CD1c-positive myeloid dendritic cell (primary cell): ENCODE results near the gene GALNT11.

Source experiments
- DNase-seq: peaks from one replicate; pipeline ENCODE4 v3.0.0-alpha.2; 2016; ENCODE audit errors: extremely low spot score

GALNT11 gene

GRCh38 chr7:152117356-152117755, 91.9 kb downstream of the GALNT11 start:
- no peak for DNase-seq

DNA sequence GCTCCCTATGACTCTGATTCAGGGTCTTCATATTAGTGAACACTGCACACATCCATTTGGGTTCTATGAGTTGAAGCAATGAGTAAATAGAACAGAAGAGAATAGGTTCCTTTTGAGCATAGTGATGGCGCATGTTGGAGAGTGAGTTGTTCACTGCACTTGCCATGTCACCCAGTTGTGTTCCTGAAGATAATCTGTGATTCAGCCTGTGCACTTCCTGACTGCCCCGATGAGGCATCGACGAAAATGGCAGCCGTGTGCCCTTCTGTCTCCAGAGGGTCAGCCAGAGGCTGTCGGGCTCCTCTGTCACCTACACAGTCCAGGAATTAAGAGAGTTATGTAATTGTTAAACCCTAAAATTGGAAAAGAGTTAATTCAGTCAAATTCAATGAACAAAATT, 94.7 kb downstream of the GALNT11 start:
- no peak for DNase-seq

- DNase-seq: no peak
Measured at GRCh38 chr7:152120776-152121175, 95.3 kb downstream of the GALNT11 start.

GRCh38 chr7:152121432-152121831, 96.0 kb downstream of the GALNT11 start:
- DNase-seq: no peak

DNA sequence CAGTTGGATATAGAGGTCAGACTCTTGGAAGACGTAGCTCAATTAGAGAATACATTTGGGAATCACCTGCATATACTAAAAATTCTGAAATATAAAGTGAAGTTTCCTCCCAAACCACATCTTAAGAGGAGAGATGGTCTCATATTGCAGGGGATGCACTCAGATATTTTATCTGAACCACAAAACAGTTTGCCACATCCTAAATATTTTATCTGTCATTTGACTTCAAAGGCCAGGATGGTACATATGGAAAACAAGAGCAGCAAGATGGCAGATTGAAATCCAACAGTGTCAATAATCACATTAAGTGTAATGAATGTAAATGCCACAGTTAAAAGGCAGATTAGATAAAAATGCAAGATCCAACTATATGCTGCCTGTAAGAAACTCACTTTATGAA, 97.1 kb downstream of the GALNT11 start:
- no peak for DNase-seq

GRCh38 chr7:152126741-152127140, 101.3 kb downstream of the GALNT11 start:
- DNase-seq: no peak

- no peak for DNase-seq
Measured at GRCh38 chr7:152127229-152127628, 101.8 kb downstream of the GALNT11 start.

DNA sequence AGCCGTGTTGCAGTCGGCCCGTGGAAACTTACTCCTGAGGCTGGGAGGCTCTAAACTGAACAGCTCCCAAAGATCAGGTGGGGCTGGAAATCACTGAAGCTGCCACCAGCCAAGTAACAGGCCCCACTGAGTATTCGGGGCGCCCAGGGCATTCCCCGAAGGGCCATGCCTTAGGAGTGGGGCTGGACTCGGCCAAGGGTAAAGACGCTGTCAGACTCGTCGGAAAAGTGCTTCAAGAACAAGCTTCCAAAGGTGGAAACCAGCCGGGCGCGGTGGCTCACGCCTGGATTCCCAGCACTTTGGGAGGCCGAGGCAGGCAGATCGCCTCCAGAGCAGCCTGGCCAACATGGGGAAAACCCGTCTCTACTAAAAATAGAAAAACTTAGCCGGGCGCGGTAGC, 102.8 kb downstream of the GALNT11 start:
- DNase-seq: no peak

DNA sequence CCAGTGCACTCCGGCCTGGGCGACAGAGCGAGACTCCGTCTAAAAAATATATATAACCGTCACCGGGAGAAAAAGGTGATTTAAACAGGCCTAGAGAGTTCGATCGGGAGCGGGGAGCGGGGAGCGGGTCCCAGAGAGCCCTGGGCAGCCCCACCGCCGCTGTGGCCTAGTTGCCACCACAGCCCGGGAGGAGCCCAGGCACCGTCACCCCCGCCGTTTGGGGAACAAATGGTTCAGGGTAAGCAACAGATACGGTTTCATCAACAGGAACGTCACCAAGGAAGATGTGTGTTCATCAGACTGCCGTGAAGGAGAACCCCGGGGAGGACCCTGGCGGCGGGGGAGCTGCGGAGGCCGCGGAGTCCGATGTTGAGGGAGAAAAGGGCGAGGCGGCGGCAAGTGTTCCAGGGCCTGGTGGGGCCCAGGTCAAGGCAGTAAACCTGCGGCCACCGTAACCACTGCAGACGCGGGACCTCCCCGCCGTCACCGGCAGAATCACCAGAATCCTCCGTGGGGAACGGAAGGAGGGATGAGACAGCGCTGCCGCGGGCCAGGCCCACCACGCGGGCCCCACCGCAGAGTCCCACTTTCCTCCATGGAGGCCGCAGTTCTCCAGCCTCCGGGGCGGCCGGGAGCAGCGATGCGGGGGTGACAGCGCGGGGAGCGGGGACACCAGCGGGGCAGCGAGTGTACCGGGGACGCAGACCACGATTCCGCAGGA, 103.4 kb downstream of the GALNT11 start:
- no peak for DNase-seq

GRCh38 chr7:152129682-152130081, 104.2 kb downstream of the GALNT11 start:
- DNase-seq: no peak

DNA sequence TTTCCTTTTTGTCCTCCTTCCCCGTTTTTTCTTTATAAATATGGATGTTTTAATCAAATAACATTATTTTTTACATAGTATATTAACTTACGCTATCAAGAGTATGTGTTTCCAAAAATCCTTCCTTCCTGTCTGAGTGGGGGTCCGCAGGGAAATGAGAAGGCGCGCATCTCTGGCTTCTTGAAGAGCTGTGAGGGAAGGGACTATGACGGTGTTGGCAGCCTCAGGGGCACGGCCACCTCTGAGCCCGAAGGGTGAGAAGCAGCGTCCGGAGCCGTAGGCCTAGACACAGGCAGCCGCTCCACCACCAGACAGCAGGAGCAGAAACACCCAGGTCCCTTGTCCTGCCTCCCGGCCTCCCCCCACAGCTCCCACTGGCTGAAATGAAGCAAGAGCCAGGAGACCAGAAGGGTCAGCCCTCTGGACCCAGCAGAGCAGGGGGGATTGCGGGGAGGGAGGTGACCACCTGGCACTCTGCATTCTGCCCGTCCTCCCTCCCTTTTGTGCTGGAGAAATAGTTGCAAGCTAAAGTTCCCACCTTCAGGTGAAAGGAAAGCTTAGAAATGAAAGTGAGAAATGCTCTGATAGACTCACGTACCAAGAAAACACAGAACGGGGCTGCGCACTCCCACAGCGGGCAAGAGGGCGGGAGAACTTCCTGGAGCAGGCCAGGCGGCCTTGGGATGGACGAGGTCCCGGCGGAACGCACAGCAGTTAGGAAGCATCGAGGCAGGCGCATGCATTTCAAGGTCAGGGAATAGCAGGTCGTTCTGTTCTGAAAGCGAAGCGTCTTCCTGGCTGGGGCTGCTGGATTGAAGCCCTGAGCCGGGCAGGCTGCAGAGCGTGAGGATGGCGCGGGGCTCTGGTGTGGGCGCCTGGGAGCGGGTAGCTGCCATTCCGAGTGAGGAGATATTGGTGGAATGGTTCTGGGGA, 105.5 kb downstream of the GALNT11 start:
- DNase-seq: no peak

GRCh38 chr7:152131981-152132494, 106.6 kb downstream of the GALNT11 start:
- no peak for DNase-seq

DNA sequence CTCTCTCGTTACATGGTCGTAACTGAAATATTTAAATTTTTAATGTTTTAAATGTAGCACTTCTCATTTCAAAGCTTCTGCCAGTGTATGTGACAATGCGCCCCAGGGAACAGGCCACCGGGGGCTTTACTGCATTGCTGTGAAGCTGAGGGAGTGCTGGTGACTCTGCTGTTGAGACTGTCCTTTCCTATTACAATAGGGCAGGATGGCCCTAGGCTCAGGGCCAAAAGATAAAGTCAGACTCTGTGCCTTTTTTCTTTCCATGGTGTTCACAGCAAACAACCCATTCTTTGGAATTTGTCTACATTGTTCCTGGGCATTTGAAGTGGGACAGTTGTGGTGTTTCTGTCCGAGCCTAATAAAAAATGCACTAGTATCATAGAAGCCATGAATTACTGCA, 107.3 kb downstream of the GALNT11 start:
- DNase-seq: no peak

GRCh38 chr7:152133804-152134203, 108.3 kb downstream of the GALNT11 start:
- no peak for DNase-seq

GRCh38 chr7:152136686-152137085, 111.2 kb downstream of the GALNT11 start:
- DNase-seq: no peak

GRCh38 chr7:152137476-152138025, 112.1 kb downstream of the GALNT11 start:
- no peak for DNase-seq

- no peak for DNase-seq
Measured at GRCh38 chr7:152140067-152140466, 114.6 kb downstream of the GALNT11 start.

DNA sequence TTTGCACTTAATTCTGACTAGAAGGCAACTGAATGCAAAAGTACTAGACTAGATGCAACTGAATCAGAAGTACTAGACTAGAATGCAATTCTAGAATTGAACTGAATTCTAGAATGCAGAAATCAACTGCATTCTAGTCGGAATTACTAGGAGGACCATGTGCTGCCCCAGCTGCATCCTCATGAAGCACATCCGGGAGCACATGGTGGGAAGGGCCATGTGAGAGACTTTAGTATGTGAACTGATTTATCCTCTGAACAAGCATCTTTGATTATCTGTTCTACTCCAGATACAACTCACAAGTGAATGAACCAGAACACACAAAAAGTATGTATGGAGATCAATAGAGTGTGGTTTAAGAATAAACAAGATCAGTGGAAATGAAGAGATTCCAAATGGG, 115.1 kb downstream of the GALNT11 start:
- DNase-seq: no peak

GRCh38 chr7:152142976-152143595, 117.6 kb downstream of the GALNT11 start:
- DNase-seq: no peak

DNA sequence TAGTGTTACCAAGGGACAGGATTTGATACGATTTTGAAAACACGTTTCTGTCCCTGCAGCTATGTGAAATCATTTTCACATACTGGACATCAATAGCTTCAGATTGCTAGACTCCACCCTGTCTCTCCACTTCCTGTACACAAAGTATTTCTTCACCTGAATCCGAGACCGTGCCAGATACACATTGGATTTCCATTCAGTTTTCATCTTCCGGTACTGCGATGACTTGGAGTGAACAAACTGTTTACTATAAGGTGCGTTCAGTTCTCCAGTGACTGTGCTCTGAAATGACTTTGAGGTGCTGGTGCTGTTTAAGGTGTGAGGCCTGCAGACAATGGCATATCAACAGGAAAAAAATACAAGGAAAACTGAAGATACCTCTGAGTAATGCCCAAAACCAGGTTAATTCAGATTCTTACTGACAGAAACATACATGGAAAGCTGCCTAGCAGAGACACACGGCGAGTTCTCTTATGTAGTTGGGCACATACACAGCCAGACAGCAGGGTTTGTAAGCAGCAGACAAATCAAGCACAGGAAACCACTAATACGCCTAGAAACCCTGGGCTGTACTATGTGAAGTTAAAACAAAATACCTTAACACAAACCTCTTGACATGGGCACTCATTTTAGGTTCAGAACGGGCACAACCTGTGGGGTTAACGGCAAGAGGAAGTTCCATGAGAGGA, 119.2 kb downstream of the GALNT11 start:
- no peak for DNase-seq

GRCh38 chr7:152145853-152146466, 120.5 kb downstream of the GALNT11 start:
- DNase-seq: no peak
